ENCODE results near the gene CCNE1.

The CCNE1 gene

GRCh38 chr19:29831686-29832085 is 19.9 kb downstream of the CCNE1 start:
- no peak for TF ChIP-seq INSM2 (tag by site-specific recombination; IDR thresholded peaks at IDR 0.05)
- TF ChIP-seq ZNF677 (tag by site-specific recombination; IDR thresholded peaks at IDR 0.05), result no peak
- no peak for TF ChIP-seq ZNF48 (tag by site-specific recombination; IDR thresholded peaks at IDR 0.05)
- TF ChIP-seq ZNF629 (tag by site-specific recombination; IDR thresholded peaks at IDR 0.05), result peak; percentile 36; the same call in 1 of the 2 replicates
- no peak for TF ChIP-seq ZNF169 (tag by site-specific recombination; IDR thresholded peaks at IDR 0.05)
- TF ChIP-seq YY2 (tag by site-specific recombination; IDR thresholded peaks at IDR 0.05), result no peak
- no peak for TF ChIP-seq ZNF510 (tag by site-specific recombination; IDR thresholded peaks at IDR 0.05; ENCODE audit: insufficient replicate concordance)
- no peak for TF ChIP-seq ZBTB7A (tag by site-specific recombination; IDR thresholded peaks at IDR 0.05; ENCODE audit: low read depth)
- TF ChIP-seq ZNF202 (tag by site-specific recombination; IDR thresholded peaks at IDR 0.05; ENCODE audit: borderline replicate concordance), result no peak
- no peak for TF ChIP-seq ZNF449 (tag by site-specific recombination; IDR thresholded peaks at IDR 0.05)
- peak; percentile 50; the same call in 1 of the 2 replicates for TF ChIP-seq ZBTB21 (tag by site-specific recombination; IDR thresholded peaks at IDR 0.05)
- H3K4me3 ChIP-seq (ENCODE audit: low read depth, low read length), result no peak overlapping the region
- POLR2A ChIA-PET, result interaction anchor here (0.6 kb wide), 1 partner anchor 394 kb away, joined by 6 read pairs; no protein-coding TSS in a partner anchor

GRCh38 chr19:29832801-29833200 is 21.0 kb downstream of the CCNE1 start:
- TF ChIP-seq ZNF350 (tag by site-specific recombination; IDR thresholded peaks at IDR 0.05), result no peak
- H3K4me3 ChIP-seq (ENCODE audit: low read depth, low read length), result no peak overlapping the region
- ChIA-PET POLR2A (no interaction called here), CTCF (no interaction called here)
- no peaks in the 10 kb centered on the region; a peak in 1 of 3 replicates for H3K36me3 ChIP-seq (ENCODE audit: control insufficient read depth in 2 of 2, insufficient read depth in 1 of 2, low read length in 2 of 2)
- no peaks in the 10 kb centered on the region; the same call in 1 of the 2 replicates for H3K4me1 ChIP-seq (ENCODE audit: control insufficient read depth, insufficient read depth, low read length)
- H3K27ac ChIP-seq (ENCODE audit: extremely low read depth, low read depth, low read length), result no peak overlapping the region
- no peaks in the 10 kb centered on the region for H3K9me3 ChIP-seq (ENCODE audit: control insufficient read depth, insufficient read depth, low read depth, low read length)

More at GRCh38 chr19:29831686-29832085, 19.9 kb downstream of the CCNE1 start:
- no peaks in the 10 kb centered on the region; the same call in 1 of the 2 replicates for H3K4me1 ChIP-seq (ENCODE audit: control insufficient read depth, insufficient read depth, low read length)
- CTCF ChIA-PET, result interaction anchor here (0.7 to 1.7 kb wide), 3 partner anchors 60 to 115 kb away, joined by 3 to 4 read pairs (median 4); no protein-coding TSS in a partner anchor
- H3K36me3 ChIP-seq (ENCODE audit: control insufficient read depth in 2 of 2, insufficient read depth in 1 of 2, low read length in 2 of 2), result no peaks in the 10 kb centered on the region; a peak in 1 of 3 replicates
- H3K27ac ChIP-seq (ENCODE audit: extremely low read depth, low read depth, low read length), result no peak overlapping the region
- H3K9me3 ChIP-seq (ENCODE audit: control insufficient read depth, insufficient read depth, low read depth, low read length), result no peaks in the 10 kb centered on the region

GRCh38 chr19:29833614-29834261 is 21.9 kb downstream of the CCNE1 start:
- Histone ChIP-seq H3K27ac (ENCODE audit: extremely low read depth, low read depth, low read length) (no peak overlapping the region), H3K4me3 (ENCODE audit: low read depth, low read length) (no peak overlapping the region), H3K4me1 (ENCODE audit: control insufficient read depth, insufficient read depth, low read length) (no peaks in the 10 kb centered on the region; the same call in 1 of the 2 replicates), H3K9me3 (ENCODE audit: control insufficient read depth, insufficient read depth, low read depth, low read length) (no peaks in the 10 kb centered on the region), H3K36me3 (ENCODE audit: control insufficient read depth in 2 of 2, insufficient read depth in 1 of 2, low read length in 2 of 2) (no peaks in the 10 kb centered on the region)
- POLR2A ChIA-PET, result interaction anchor here (0.6 kb wide), 1 partner anchor 9 kb away, joined by 3 read pairs; no protein-coding TSS in a partner anchor
- CTCF ChIA-PET, result interaction anchor here (0.6 to 1.7 kb wide), 5 partner anchors 25 to 106 kb away, joined by 3 to 5 read pairs (median 3); no protein-coding TSS in a partner anchor
- TF ChIP-seq HOXD13 (CRISPR knock-in tag; IDR thresholded peaks at IDR 0.05; ENCODE audit: borderline replicate concordance), result no peak
- no peak for TF ChIP-seq ZNF548 (tag by site-specific recombination; IDR thresholded peaks at IDR 0.05)
- TF ChIP-seq ZFHX2 (tag by site-specific recombination; conservative IDR thresholded peaks at IDR 0.05), result no peak
- no peak for TF ChIP-seq ZBTB10 (tag by site-specific recombination; IDR thresholded peaks at IDR 0.05)
- no peak for TF ChIP-seq ZNF354C (tag by site-specific recombination; IDR thresholded peaks at IDR 0.05; ENCODE audit: borderline replicate concordance, low read depth)
- TF ChIP-seq BCL11B (tag by site-specific recombination; IDR thresholded peaks at IDR 0.05; ENCODE audit: low read depth), result no peak
- no peak for TF ChIP-seq ZNF596 (tag by site-specific recombination; IDR thresholded peaks at IDR 0.05)
- no peak for TF ChIP-seq ZNF610 (tag by site-specific recombination; IDR thresholded peaks at IDR 0.05; ENCODE audit: borderline replicate concordance)
- no peak for TF ChIP-seq ZFP3 (tag by site-specific recombination; IDR thresholded peaks at IDR 0.05; ENCODE audit: low read depth)
- TF ChIP-seq ZNF112 (tag by site-specific recombination; IDR thresholded peaks at IDR 0.05), result no peak
- no peak for TF ChIP-seq ZFP41 (tag by site-specific recombination; IDR thresholded peaks at IDR 0.05; ENCODE audit: borderline replicate concordance)
- TF ChIP-seq ZNF626 (tag by site-specific recombination; IDR thresholded peaks at IDR 0.05), result no peak
- TF ChIP-seq YY2 (tag by site-specific recombination; IDR thresholded peaks at IDR 0.05), result no peak
- no peak for TF ChIP-seq BCL11A (tag by site-specific recombination; IDR thresholded peaks at IDR 0.05; ENCODE audit: low read depth)

All from HEK293 (cell line).